GM18511 (cell line): Measurements from ENCODE around the gene DISP3.

Experiments
- ATAC-seq: cut with Tn5 transposase; IDR thresholded peaks from one replicate; pipeline ENCODE4 v1.9.1; 2021; ENCODE audit warnings: mild to moderate bottlenecking, moderate library complexity; ENCODE audit not compliant: unreplicated experiment

The DISP3 gene

GRCh38 chr1:11513681-11514080 lies 34.7 kb downstream of the DISP3 start:
- no peak for ATAC-seq

- ATAC-seq = no peak
Observed at GRCh38 chr1:11514366-11514765, 35.4 kb downstream of the DISP3 start.

- no peak for ATAC-seq
Observed at GRCh38 chr1:11515368-11516300, 36.7 kb downstream of the DISP3 start.

GRCh38 chr1:11516961-11517635 lies 38.1 kb downstream of the DISP3 start:
- ATAC-seq = no peak

- ATAC-seq = no peak
Observed at GRCh38 chr1:11518016-11518701, 39.2 kb downstream of the DISP3 start.

- ATAC-seq = no peak
Observed at GRCh38 chr1:11518791-11519628, 40.1 kb downstream of the DISP3 start.

GRCh38 chr1:11519629-11520031 lies 40.7 kb downstream of the DISP3 start:
- ATAC-seq = no peak

- no peak for ATAC-seq
Observed at GRCh38 chr1:11520531-11521233, 41.7 kb downstream of the DISP3 start.

- no peak for ATAC-seq
Observed at GRCh38 chr1:11521582-11522399, 42.8 kb downstream of the DISP3 start.

- ATAC-seq = no peak
Observed at GRCh38 chr1:11522400-11523235, 43.7 kb downstream of the DISP3 start.

GRCh38 chr1:11523261-11523660 lies 44.3 kb downstream of the DISP3 start:
- no peak for ATAC-seq

- no peak for ATAC-seq
Observed at GRCh38 chr1:11523746-11524464, 45.0 kb downstream of the DISP3 start.

- no peak for ATAC-seq
Observed at GRCh38 chr1:11524465-11525150, 45.7 kb downstream of the DISP3 start.

GRCh38 chr1:11525151-11525505 lies 46.2 kb downstream of the DISP3 start:
- no peak for ATAC-seq

GRCh38 chr1:11525516-11525915 lies 46.6 kb downstream of the DISP3 start:
- no peak for ATAC-seq

GRCh38 chr1:11526071-11526895 lies 47.3 kb downstream of the DISP3 start:
- ATAC-seq = no peak
